Kidney (tissue), 14 donors: Measurements from ENCODE around the gene CEP70. TPM values are rescaled to one million over a fixed set of nuclear protein-coding genes. Genes with fewer than 3 reads are reported as not detected.

ENCODE experiments used
- DNase-seq, 5 donors: peaks; one replicate each; pipeline ENCODE4 v3.0.0-alpha.2; 2013 to 2020
- FAIRE-seq: peaks from 2 replicates; lab custom pipeline; 2012; peaks lifted over from hg19 to GRCh38; lab: Jason Lieb, UNC
- H3K27ac ChIP-seq, 2 donors: one replicate each; pipeline ENCODE4 v1.7.0; 2013; ENCODE audit warnings: low read depth in 2 of 2, low read length in 2 of 2, inconsistent platforms in 1 of 2
- H3K27me3 ChIP-seq: one replicate; pipeline ENCODE4 v1.7.1; 2013; ENCODE audit warnings: low read length, inconsistent platforms; ENCODE audit not compliant: control insufficient read depth, insufficient read depth
- H3K36me3 ChIP-seq, 3 donors: one replicate each; pipeline versions ENCODE4 v1.7.0 to v1.7.1; 2013; ENCODE audit warnings: low read length in 3 of 3, control low read depth in 1 of 3, inconsistent platforms in 1 of 3; ENCODE audit not compliant: insufficient read depth in 3 of 3, control insufficient read depth in 2 of 3
- H3K4me1 ChIP-seq, 3 donors: one replicate each; pipeline versions ENCODE4 v1.7.0 to v1.7.1; 2013; ENCODE audit warnings: low read length in 3 of 3, inconsistent platforms in 1 of 3, low read depth in 1 of 3; ENCODE audit not compliant: control insufficient read depth in 2 of 3, insufficient read depth in 2 of 3
- H3K4me3 ChIP-seq, 3 donors: one replicate each; pipeline versions ENCODE4 v1.7.0 to v1.8.1; 2013; ENCODE audit warnings: low read length in 3 of 3, control low read depth in 1 of 3, inconsistent platforms in 1 of 3
- H3K9ac ChIP-seq, 3 donors: one replicate each; pipeline versions ENCODE4 v1.7.0 to v1.7.1; 2013; ENCODE audit warnings: low read length in 3 of 3, control low read depth in 1 of 3, inconsistent platforms in 1 of 3
- H3K9me3 ChIP-seq, 3 donors: one replicate each; pipeline versions ENCODE4 v1.7.0 to v1.7.1; 2013; ENCODE audit warnings: low read length in 3 of 3, control low read depth in 1 of 3, inconsistent platforms in 1 of 3; ENCODE audit not compliant: control insufficient read depth in 2 of 3, insufficient read depth in 1 of 3
- CTCF ChIP-seq: IDR thresholded peaks from 3 replicates; pipeline ENCODE4 v1.5.1; 2012; ENCODE audit warnings: mild to moderate bottlenecking, moderate library complexity, borderline replicate concordance; ENCODE audit not compliant: insufficient read depth; ENCODE audit errors: extremely low read depth
- intact Hi-C: fragments of 100-400 bp; cut with DNase I; formaldehyde crosslinking; loops from one replicate; pipeline ENCODE4 v1.11.1; 2022
- polyA plus RNA-seq: library from polyadenylated mRNA; stranded (reverse); fragments of 350-450 nt; fragmentation: Illumina TruSeq; extraction: RNeasy Lipid Tissue Mini Kit (QIAGEN cat#74804); gene quantifications from one replicate; pipeline ENCODE4 v1.2.3, GENCODE V29; 2014; ENCODE audit warnings: low read depth, low replicate concordance; ENCODE audit not compliant: insufficient read depth
- total RNA-seq: library from RNA; stranded (reverse); fragmentation: NEBNext Ultra II Directional; extraction: Animal tissue kit (Norgen Biotek cat#: 25700); gene quantifications from one replicate; pipeline ENCODE4 v1.2.1, GENCODE V29; 2021
- donor health status: control.
- donor health status: control.
- donor health status: control.
- donor health status: control.
- donor health status: control.
- donor health status: DM: yes; HTN: yes; CAD: no.
- donor health status: Normal renal cell carcinoma (clear cell type).

Gene CEP70
- total and polyA plus RNA-seq, 2 donors from 2014 or later = 22.6 to 64.3 TPM

- Histone ChIP-seq H3K9me3 (no peaks in the 10 kb centered on the region), H3K27ac (no peak overlapping the region), H3K4me3 (no peak overlapping the region), H3K4me1 (no peaks in the 10 kb centered on the region), H3K27me3 (no peaks in the 10 kb centered on the region), H3K36me3 (no peaks in the 10 kb centered on the region), H3K9ac (no peak overlapping the region)
- FAIRE-seq (no peak), DNase-seq (no peak)
- TF ChIP-seq CTCF = no peak
- intact Hi-C loops = no loop called here
Observed at GRCh38 chr3:138473391-138473790, 120.7 kb downstream of the CEP70 start.

DNA sequence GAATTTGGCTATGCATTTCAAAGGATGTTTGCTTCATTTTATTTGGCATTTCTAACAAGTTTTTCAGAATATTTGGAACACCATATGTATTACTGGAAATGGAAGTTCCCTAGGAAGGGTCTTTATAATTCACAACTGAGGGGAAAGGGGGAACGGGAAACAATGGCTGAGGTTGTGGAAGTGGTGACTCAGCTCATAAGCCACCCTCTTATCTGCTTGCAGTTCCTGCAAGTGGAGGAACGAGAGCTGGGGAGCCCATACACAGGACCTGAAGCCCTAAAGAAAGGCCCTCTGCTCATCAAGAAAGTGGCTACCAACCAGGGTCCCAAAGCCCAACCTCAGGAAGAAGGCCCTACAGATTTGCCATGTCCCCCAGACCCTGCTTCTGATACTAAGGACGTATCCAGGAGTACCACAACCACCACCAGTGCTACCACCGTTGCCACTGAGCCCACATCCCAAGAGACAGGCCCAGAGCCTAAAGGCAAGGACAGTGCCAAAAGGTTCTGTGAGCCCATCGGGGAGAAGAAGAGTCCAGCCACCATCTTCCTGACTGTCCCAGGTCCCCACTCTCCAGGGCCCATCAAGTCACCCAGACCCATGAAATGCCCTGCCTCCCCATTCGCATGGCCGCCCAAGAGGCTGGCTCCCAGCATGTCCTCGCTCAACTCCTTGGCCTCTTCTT, 121.8 kb downstream of the CEP70 start:
- H3K4me3 ChIP-seq = no peak overlapping the region
- H3K27ac ChIP-seq = no peak overlapping the region
- no peaks in the 10 kb centered on the region for H3K36me3 ChIP-seq
- FAIRE-seq (no peak), DNase-seq (no peak)
- H3K4me1 ChIP-seq = no peaks in the 10 kb centered on the region
- no peak overlapping the region for H3K9ac ChIP-seq
- H3K27me3 ChIP-seq = no peaks in the 10 kb centered on the region
- intact Hi-C loops = no loop called here
- no peak for TF ChIP-seq CTCF
- no peaks in the 10 kb centered on the region for H3K9me3 ChIP-seq

DNA sequence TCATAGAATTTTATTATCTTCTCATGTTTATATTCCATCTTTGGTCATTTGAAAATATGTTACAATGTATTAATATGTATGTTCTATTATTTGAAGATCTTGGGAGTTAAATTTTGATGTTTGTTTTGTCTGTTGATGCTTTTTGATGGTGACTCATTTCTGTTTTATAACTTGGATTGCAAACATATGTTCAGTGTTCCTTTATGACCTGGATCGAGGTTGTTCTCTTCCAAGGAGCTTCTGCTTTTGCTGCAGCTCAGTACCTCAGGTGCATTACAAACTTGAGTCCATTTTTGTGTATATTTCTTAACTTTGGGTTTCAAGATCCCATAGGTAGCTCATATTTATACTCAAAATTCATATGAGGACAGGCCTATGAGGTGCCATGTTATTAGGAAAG, 122.6 kb downstream of the CEP70 start:
- no peak overlapping the region for H3K9ac ChIP-seq
- H3K36me3 ChIP-seq = no peaks in the 10 kb centered on the region
- intact Hi-C loops = no loop called here
- H3K9me3 ChIP-seq = no peaks in the 10 kb centered on the region
- TF ChIP-seq CTCF = no peak
- H3K27ac ChIP-seq = no peak overlapping the region
- no peaks in the 10 kb centered on the region for H3K27me3 ChIP-seq
- no peaks in the 10 kb centered on the region for H3K4me1 ChIP-seq
- FAIRE-seq (no peak), DNase-seq (no peak)
- no peak overlapping the region for H3K4me3 ChIP-seq

GRCh38 chr3:138470687-138471086, 123.4 kb downstream of the CEP70 start:
- no peak for FAIRE-seq
- no peak overlapping the region for H3K27ac ChIP-seq
- intact Hi-C loops = no loop called here

More at GRCh38 chr3:138470687-138471086, 123.4 kb downstream of the CEP70 start:
- Histone ChIP-seq H3K27me3 (no peaks in the 10 kb centered on the region), H3K36me3 (no peaks in the 10 kb centered on the region), H3K9ac (no peak overlapping the region), H3K9me3 (no peaks in the 10 kb centered on the region), H3K4me1 (no peaks in the 10 kb centered on the region), H3K4me3 (no peak overlapping the region)
- DNase-seq = no peak
- TF ChIP-seq CTCF = no peak
